ENCODE results near the gene JUND.

Gene JUND

GRCh38 chr19:18269070-18269723 lies 12.2 kb downstream of the JUND start:
- no peak for DNase-seq (ENCODE audit: low read depth)

DNA sequence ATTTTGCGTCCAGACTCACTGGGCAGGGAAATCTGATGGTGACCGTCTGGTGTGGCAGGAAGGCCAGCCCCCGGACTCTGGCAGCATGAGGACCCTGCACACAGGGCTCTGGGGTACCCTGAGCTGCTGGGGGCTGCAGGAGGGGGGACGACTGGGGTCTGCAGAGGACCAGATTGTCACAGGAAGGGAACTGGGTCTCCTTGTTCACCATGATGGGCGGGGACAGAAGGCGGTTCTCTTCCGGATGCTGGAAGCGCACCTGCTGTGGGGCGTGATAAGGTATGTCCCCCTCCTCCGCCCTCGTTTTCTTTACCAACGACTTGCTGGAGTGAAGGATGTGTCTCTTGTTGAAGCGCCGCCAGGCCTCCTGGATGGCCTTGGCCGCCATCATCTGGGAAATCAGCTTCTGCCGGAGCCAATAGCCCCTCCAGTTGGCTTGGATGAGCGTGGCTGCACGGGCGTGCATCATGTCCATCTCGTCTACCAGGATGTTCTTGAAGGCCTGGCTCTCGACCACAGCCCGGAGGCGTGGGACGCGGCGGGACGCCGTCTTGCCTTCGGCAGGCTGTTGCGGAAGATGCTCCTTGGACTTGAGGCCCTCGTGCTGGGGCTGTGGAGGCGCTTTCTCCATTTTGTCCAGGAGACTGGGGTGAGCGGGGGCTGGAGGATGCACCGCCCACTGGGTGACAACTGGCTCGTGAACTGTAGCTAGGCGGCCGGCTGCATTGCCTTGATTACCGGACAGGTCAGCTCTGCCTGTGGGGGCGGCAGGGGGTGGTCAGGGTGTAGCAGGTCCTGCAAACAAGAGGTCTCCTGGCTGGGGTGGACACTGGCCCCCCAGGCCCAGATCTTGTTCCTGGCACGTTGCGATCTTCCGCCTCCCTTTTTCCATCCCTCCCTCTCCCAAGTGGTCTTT lies 14.4 kb downstream of the JUND start:
- no peak for DNase-seq (ENCODE audit: low read depth)

GRCh38 chr19:18265582-18265981 lies 15.8 kb downstream of the JUND start:
- DNase-seq (ENCODE audit: low read depth), result no peak

- no peak for DNase-seq (ENCODE audit: low read depth)
Observed at GRCh38 chr19:18264971-18265540, 16.4 kb downstream of the JUND start.

GRCh38 chr19:18264137-18264854 lies 17.1 kb downstream of the JUND start:
- DNase-seq (ENCODE audit: low read depth), result no peak

- no peak for DNase-seq (ENCODE audit: low read depth)
Observed at GRCh38 chr19:18263324-18264136, 17.9 kb downstream of the JUND start.

DNA sequence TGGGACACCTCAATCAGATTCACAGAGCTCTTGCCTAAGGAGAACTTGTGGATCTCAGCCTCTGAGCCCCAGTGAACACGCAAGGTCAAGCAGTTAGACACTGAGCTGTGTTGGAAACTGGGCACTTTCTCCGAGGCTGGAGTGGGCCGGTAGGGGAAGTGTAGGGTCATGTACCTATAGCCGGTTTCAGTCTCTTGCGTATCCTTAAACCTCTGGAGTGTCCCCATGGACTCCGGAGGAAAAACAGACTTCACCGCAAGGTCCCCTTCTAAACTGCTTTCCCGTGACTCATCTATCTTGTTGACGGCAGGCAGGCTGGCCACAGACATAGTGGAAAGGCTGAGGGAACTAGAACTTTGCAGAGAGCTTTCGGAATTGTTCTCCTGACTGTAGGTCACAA lies 18.5 kb downstream of the JUND start:
- DNase-seq (ENCODE audit: low read depth), result no peak

GRCh38 chr19:18262144-18262543 lies 19.3 kb downstream of the JUND start:
- DNase-seq (ENCODE audit: low read depth), result no peak

- no peak for DNase-seq (ENCODE audit: low read depth)
Observed at GRCh38 chr19:18261474-18261873, 19.9 kb downstream of the JUND start.

DNA sequence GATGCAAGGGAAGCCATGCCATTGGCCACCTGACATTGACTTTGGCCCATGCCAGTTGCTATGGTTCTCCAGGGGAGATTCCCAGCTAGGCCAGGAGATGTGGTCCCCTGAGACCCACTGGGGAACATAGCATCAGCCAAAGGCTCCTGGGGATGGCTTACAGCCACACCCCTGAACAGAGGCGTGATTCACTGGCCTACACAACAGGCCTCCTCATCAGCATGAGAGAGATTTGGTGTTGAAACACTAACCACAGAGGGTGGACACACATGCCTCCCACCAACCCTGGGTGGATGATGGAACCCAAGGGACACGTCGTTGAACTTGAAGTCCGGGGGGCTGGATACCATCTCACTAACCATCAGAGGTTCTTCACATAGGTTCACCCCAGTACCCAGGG lies 21.5 kb downstream of the JUND start:
- DNase-seq (ENCODE audit: low read depth), result no peak

- DNase-seq (ENCODE audit: low read depth), result no peak
Observed at GRCh38 chr19:18257503-18258470, 23.6 kb downstream of the JUND start.

DNA sequence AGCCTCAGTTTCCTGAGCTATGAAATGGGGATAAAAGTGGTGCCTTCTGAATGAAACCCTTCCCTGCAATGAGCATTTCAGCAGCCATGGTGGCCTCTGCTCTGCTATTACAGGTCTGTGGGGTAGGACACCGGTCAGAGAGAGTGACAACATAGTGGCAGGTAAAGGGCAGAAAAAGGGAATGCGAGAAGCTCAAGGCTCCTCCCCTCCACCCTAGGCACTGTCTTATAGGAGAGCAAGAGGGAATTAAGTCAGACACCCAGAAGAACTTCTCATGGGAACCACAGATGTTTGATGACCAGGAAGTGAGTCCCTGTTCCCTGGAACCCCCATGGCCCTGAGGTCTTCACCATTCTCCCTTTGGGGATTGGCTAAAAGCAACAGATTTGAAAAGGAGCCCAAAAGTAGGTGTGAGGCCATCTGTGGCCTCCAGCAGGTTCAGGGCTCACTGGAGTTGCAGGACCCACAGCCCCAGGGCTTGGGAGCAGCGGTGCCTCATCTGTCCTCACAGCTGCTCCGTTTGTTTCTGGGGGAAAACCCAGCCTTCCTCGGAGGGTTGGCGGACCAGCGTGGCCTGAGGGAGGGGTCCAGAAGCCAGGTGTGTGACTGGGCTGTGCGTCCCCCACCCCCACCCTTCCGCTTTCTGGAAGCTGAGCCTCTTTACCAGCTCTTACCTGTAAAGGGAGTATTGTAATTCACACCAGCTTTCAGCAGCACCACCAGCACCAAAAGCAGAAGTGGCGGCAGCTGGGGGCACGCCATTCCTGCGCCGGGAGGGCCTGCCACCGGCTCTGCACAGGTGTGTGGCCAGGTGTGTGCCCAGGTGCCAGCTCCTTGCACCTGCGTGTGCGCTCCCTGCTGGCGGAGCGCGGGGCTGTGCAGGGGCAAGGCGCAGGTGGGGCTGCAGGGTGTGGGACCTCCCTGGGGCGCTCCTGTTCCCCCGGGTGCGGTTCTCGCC lies 26.6 kb downstream of the JUND start:
- no peak for DNase-seq (ENCODE audit: low read depth)

DNA sequence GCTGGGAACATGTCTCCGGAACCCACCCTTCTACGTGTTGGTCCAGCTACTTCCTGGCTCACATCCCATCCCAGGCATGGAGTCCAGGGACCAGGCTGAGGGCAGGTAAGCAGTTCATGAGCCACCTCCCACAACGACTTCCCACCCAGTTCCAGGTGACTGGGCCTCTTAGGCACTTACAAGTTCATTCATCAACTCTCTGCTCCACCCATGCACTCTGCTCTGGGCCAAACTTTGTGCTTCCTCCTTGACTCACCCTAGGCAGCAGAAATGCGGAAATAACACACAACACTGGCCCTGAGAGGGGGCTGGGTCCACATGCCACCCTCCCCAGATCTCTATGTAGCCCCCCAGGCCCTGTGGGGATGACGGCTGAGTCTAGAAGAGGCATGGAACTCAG lies 27.7 kb downstream of the JUND start:
- no peak for DNase-seq (ENCODE audit: low read depth)

GRCh38 chr19:18253130-18253529 lies 28.3 kb downstream of the JUND start:
- DNase-seq (ENCODE audit: low read depth), result no peak

DNA sequence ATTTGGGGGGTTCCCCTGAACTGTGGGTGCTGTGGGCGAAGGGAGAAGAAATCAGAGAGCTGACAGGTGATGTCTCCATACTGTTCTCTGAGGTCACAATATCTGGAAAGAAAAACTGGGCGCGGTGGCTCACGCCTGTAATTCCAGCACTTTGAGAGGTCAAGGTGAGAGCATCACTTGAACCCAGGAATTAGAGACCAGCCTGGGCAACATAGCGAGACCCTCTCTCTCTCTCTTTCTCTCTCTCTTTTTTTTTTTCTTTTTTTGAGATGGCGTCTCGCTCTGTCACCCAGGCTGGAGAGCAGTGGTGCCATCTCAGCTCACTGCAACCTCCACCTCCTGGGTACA lies 29.1 kb downstream of the JUND start:
- no peak for DNase-seq (ENCODE audit: low read depth)

DNA sequence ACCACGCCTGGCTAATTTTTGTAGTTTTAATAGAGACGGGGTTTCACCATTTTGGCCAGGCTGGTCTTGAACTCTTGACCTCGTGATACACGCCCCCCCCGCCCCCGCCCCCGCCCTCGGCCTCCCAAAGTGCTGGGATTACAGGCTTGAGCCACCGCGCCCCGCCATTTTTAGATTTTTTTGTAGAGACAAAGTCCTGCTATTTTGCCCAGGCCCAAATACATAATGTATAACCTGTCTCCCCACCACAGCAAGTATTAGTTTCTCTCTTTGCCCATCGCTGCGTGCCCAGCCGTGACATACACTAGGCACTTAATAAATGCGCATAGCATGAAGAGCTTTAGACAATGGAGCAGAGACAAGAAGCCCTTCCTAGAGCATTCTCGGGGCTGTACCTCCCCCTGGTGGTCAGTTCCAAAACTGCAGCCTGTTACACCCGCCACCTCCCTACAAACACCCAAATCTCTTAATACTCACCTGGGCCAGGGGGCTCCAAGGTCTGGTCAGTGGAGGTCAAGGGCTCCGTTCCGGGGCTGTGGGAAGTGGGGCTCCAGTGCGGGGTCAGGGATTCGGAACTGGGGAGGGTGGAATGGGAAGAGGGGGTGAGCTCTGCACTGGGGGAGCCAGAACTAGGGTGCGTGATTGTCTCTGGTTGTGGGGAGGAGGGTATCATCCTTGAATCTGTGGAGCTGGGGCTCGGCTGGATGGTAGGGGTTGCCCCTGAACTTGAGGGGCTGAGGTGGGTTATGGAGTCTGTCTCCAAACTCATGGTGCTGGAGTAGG lies 29.6 kb downstream of the JUND start:
- peak; percentile 69 for DNase-seq (ENCODE audit: low read depth)

- no peak for DNase-seq (ENCODE audit: low read depth)
Observed at GRCh38 chr19:18249834-18250233, 31.6 kb downstream of the JUND start.

- DNase-seq (ENCODE audit: low read depth), result no peak
Observed at GRCh38 chr19:18245297-18245696, 36.1 kb downstream of the JUND start.
